Measurements from ENCODE around the gene ETNK1.

ETNK1 gene

GRCh38 chr12:22635812-22636211 lies 10.8 kb downstream of the ETNK1 start:
- DNase-seq: no peak

GRCh38 chr12:22640851-22641250 lies 15.9 kb downstream of the ETNK1 start:
- no peak for DNase-seq

GRCh38 chr12:22641353-22642053 lies 16.5 kb downstream of the ETNK1 start:
- no peak for DNase-seq

- DNase-seq: no peak
Observed at GRCh38 chr12:22648668-22649067, 23.7 kb downstream of the ETNK1 start.

GRCh38 chr12:22653075-22653474 lies 28.1 kb downstream of the ETNK1 start:
- DNase-seq: no peak

GRCh38 chr12:22653791-22654190 lies 28.8 kb downstream of the ETNK1 start:
- no peak for DNase-seq

GRCh38 chr12:22656376-22656775 lies 31.4 kb downstream of the ETNK1 start:
- no peak for DNase-seq

GRCh38 chr12:22656831-22657230 lies 31.9 kb downstream of the ETNK1 start:
- no peak for DNase-seq

GRCh38 chr12:22657538-22657937 lies 32.6 kb downstream of the ETNK1 start:
- DNase-seq: no peak

- no peak for DNase-seq
Observed at GRCh38 chr12:22658214-22658613, 33.2 kb downstream of the ETNK1 start.

GRCh38 chr12:22662356-22662755 lies 37.4 kb downstream of the ETNK1 start:
- no peak for DNase-seq

- DNase-seq: no peak
Observed at GRCh38 chr12:22665476-22665875, 40.5 kb downstream of the ETNK1 start.

GRCh38 chr12:22667122-22667521 lies 42.2 kb downstream of the ETNK1 start:
- no peak for DNase-seq

- no peak for DNase-seq
Observed at GRCh38 chr12:22668441-22668840, 43.5 kb downstream of the ETNK1 start.

- no peak for DNase-seq
Observed at GRCh38 chr12:22670762-22671161, 45.8 kb downstream of the ETNK1 start.

GRCh38 chr12:22672951-22673350 lies 48.0 kb downstream of the ETNK1 start:
- DNase-seq: no peak

- DNase-seq: no peak
Observed at GRCh38 chr12:22677781-22678574, 53.0 kb downstream of the ETNK1 start.

GRCh38 chr12:22682663-22683062 lies 57.7 kb downstream of the ETNK1 start:
- no peak for DNase-seq

GRCh38 chr12:22683131-22683530 lies 58.2 kb downstream of the ETNK1 start:
- no peak for DNase-seq

GRCh38 chr12:22684140-22685118 lies 59.5 kb downstream of the ETNK1 start:
- DNase-seq: no peak

- no peak for DNase-seq
Observed at GRCh38 chr12:22686193-22686592, 61.2 kb downstream of the ETNK1 start.

GRCh38 chr12:22687361-22688076 lies 62.5 kb downstream of the ETNK1 start:
- no peak for DNase-seq

GRCh38 chr12:22689876-22690275 lies 64.9 kb downstream of the ETNK1 start:
- no peak for DNase-seq
